Measurements from ENCODE around the gene ARHGEF1. TPM values are rescaled to one million over a fixed set of nuclear protein-coding genes. Genes with fewer than 3 reads are reported as not detected.
"Not testable (repeated sequence)": the region's sequence is repeated elsewhere in the genome, so short reads cannot be mapped to it uniquely, and the experiment has no call there.

ARHGEF1 gene
- total RNA-seq, 1 donor from 2014 or later: 10.9 TPM

DNA sequence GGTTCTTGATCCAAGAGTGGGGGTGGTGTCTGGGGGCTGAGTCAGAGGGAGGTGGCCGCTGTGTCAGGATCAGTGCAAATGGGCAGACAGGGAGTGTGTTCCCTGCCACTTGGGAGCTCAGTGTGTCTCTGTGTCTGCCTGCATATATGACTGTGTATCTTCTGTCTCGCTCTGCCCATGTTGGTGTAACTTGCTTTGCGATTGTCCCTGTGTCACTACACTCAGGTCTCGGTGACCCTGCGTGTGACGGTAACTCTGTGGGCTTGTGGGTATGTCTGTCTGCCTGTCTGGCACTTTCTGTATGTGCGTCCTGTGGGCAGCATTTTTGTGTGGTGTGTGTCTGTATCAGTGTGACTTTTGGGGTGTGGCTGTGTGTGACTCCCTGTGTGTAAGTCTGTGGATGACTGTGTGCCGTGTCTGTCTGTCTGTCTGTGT, 53.4 kb downstream of the ARHGEF1 start:
- H3K79me2 ChIP-seq (ENCODE audit: low read depth): no peaks in the 10 kb centered on the region
- no peak overlapping the region for H2AFZ ChIP-seq (replicated peaks)
- H3K27ac ChIP-seq: no peak overlapping the region
- no peaks in the 10 kb centered on the region for H3K9me3 ChIP-seq (ENCODE audit: low read depth)
- H3K27me3 ChIP-seq: peaks cover 99% of the 10 kb centered on the region
- H3K27me3 Mint-ChIP-seq (ENCODE audit: insufficient read depth, low read depth): peaks cover 52% of the 10 kb centered on the region
- H4K20me1 ChIP-seq (ENCODE audit: low read depth): peaks cover 16% of the 10 kb centered on the region
- H3K27ac Mint-ChIP-seq: no peak overlapping the region
- peaks cover 13% of the 10 kb centered on the region for H3K4me1 Mint-ChIP-seq
- peaks cover 3% of the 10 kb centered on the region for H3K9me3 Mint-ChIP-seq
- no peak overlapping the region for H3K4me2 ChIP-seq
- H3K4me3 ChIP-seq: no peak overlapping the region
- TF ChIP-seq, protein P1, sequence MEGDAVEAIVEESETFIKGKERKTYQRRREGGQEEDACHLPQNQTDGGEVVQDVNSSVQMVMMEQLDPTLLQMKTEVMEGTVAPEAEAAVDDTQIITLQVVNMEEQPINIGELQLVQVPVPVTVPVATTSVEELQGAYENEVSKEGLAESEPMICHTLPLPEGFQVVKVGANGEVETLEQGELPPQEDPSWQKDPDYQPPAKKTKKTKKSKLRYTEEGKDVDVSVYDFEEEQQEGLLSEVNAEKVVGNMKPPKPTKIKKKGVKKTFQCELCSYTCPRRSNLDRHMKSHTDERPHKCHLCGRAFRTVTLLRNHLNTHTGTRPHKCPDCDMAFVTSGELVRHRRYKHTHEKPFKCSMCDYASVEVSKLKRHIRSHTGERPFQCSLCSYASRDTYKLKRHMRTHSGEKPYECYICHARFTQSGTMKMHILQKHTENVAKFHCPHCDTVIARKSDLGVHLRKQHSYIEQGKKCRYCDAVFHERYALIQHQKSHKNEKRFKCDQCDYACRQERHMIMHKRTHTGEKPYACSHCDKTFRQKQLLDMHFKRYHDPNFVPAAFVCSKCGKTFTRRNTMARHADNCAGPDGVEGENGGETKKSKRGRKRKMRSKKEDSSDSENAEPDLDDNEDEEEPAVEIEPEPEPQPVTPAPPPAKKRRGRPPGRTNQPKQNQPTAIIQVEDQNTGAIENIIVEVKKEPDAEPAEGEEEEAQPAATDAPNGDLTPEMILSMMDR (IDR thresholded peaks at IDR 0.05): no peak
- TF ChIP-seq EZH2phosphoT487 (IDR thresholded peaks at IDR 0.05) (peak; percentile 22), EZH2 (IDR thresholded peaks at IDR 0.05) (no peak)
- H3F3A ChIP-seq (ENCODE audit: low read depth): peaks cover 8% of the 10 kb centered on the region
- DNase-seq (ENCODE audit: low spot score): no peak
- H3K36me3 ChIP-seq: no peaks in the 10 kb centered on the region
- H3K36me3 Mint-ChIP-seq: peaks cover under 1% of the 10 kb centered on the region
- no peak overlapping the region for H3K9ac ChIP-seq
- H3K4me1 ChIP-seq: no peaks in the 10 kb centered on the region
- peak overlapping the region; percentile 18 for H3K4me3 Mint-ChIP-seq

- Histone ChIP-seq H3K36me3 (no peaks in the 10 kb centered on the region), H3K79me2 (ENCODE audit: low read depth) (no peaks in the 10 kb centered on the region), H3K4me1 (no peaks in the 10 kb centered on the region), H3K9me3 (ENCODE audit: low read depth) (no peaks in the 10 kb centered on the region), H2AFZ (replicated peaks) (no peak overlapping the region), H3K4me3 (no peak overlapping the region), H3K27ac (no peak overlapping the region), H3K4me2 (no peak overlapping the region), H4K20me1 (ENCODE audit: low read depth) (peaks cover 13% of the 10 kb centered on the region), H3F3A (ENCODE audit: low read depth) (peaks cover 8% of the 10 kb centered on the region), H3K9ac (no peak overlapping the region), H3K27me3 (peaks cover 99% of the 10 kb centered on the region)
- Mint-ChIP-seq H3K9me3 (peaks cover 7% of the 10 kb centered on the region), H3K4me1 (peaks cover 16% of the 10 kb centered on the region), H3K36me3 (peaks cover 4% of the 10 kb centered on the region), H3K27ac (no peak overlapping the region), H3K27me3 (ENCODE audit: insufficient read depth, low read depth) (peaks cover 53% of the 10 kb centered on the region), H3K4me3 (no peak overlapping the region)
- DNase-seq (ENCODE audit: low spot score): no peak
- TF ChIP-seq EZH2phosphoT487 (IDR thresholded peaks at IDR 0.05) (no peak), EZH2 (IDR thresholded peaks at IDR 0.05) (no peak)
- TF ChIP-seq, protein P1 (IDR thresholded peaks at IDR 0.05): no peak
Measured at GRCh38 chr19:41936961-41937360, 54.0 kb downstream of the ARHGEF1 start.

DNA sequence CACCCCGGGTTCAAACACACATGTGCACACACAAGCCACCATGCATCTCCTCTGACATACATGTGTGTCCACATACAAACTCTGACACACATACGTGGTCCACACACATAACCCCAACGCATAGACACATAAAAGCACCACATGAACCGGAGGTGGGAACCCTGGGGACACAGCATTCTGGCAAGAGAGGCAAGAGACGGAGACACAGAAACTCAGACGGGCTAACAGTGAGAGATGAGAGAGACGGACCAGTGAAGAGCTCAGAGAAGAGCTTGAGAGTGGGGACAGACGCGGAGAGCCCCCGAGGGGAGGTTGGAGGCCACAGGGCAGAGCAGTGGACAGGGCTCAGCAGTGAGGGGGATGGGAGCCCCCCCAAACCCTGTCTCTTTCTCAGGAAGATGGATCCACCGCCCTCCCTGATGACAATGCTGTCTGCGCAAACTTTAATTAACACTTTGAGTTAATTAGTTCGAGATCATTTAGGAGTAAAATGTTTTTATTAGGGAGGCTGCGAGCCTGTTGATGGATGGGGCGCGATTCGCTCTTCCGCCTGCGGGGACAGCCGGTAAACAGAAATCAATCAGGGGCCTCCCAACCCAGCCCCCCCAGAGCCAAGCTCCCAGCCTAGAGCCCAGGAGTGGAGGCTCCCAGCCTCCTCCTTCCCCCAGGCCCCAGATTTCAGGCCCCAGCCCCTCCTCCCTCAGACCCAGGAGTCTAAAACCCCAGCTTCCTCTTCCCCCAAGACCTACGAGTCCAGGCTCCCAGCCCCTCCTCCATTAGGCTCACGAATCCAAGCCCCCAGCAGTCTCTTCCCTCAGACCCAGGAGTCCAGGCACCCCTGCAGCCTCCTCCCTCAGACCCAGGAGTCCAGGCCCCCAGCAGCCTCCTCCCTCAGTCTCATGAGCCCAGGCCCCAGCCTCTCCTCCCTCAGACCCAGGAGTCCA, 54.8 kb downstream of the ARHGEF1 start:
- no peak overlapping the region for H2AFZ ChIP-seq (replicated peaks)
- H3K9me3 ChIP-seq (ENCODE audit: low read depth): no peaks in the 10 kb centered on the region
- H4K20me1 ChIP-seq (ENCODE audit: low read depth): peaks cover 5% of the 10 kb centered on the region
- H3K27me3 ChIP-seq: peaks cover 96% of the 10 kb centered on the region
- no peak overlapping the region for H3K9ac ChIP-seq
- peaks cover 16% of the 10 kb centered on the region for H3K4me1 Mint-ChIP-seq
- peaks cover 8% of the 10 kb centered on the region for H3F3A ChIP-seq (ENCODE audit: low read depth)
- H3K4me1 ChIP-seq: no peaks in the 10 kb centered on the region
- H3K36me3 Mint-ChIP-seq: peaks cover 4% of the 10 kb centered on the region
- H3K36me3 ChIP-seq: no peaks in the 10 kb centered on the region
- H3K4me2 ChIP-seq: no peak overlapping the region
- peaks cover 7% of the 10 kb centered on the region for H3K9me3 Mint-ChIP-seq
- H3K27ac Mint-ChIP-seq: no peak overlapping the region
- no peak overlapping the region for H3K4me3 ChIP-seq
- peak overlapping the region; percentile 1 for H3K4me3 Mint-ChIP-seq
- DNase-seq (ENCODE audit: low spot score): no peak
- no peaks in the 10 kb centered on the region for H3K79me2 ChIP-seq (ENCODE audit: low read depth)
- TF ChIP-seq, protein P1 (IDR thresholded peaks at IDR 0.05): peak; percentile 25
- no peak for TF ChIP-seq EZH2phosphoT487 (IDR thresholded peaks at IDR 0.05)
- no peak overlapping the region for H3K27ac ChIP-seq
- peaks cover 52% of the 10 kb centered on the region for H3K27me3 Mint-ChIP-seq (ENCODE audit: insufficient read depth, low read depth)

- not testable (repeated sequence) for H3K4me1 ChIP-seq; H3K4me3 Mint-ChIP-seq; H3K27ac Mint-ChIP-seq; H3K4me2 ChIP-seq; H3K4me3 ChIP-seq; H3F3A ChIP-seq (ENCODE audit: low read depth); H3K79me2 ChIP-seq (ENCODE audit: low read depth); H4K20me1 ChIP-seq (ENCODE audit: low read depth); H3K36me3 Mint-ChIP-seq; H3K9ac ChIP-seq; H2AFZ ChIP-seq (replicated peaks); H3K27ac ChIP-seq; DNase-seq (ENCODE audit: low spot score); H3K36me3 ChIP-seq; H3K9me3 Mint-ChIP-seq; H3K9me3 ChIP-seq (ENCODE audit: low read depth)
- H3K4me1 Mint-ChIP-seq: peaks cover 16% of the 10 kb centered on the region
- peaks cover 46% of the 10 kb centered on the region for H3K27me3 Mint-ChIP-seq (ENCODE audit: insufficient read depth, low read depth)
- H3K27me3 ChIP-seq: peaks cover 90% of the 10 kb centered on the region
Measured at GRCh38 chr19:41939209-41939608, 56.2 kb downstream of the ARHGEF1 start.

All from neural progenitor cell (in vitro differentiated cells).